ENCODE results near the gene KCNN1.

GRCh38 chr19:17965370-17966128 lies 1.4 kb upstream of the KCNN1 start:
- TF ChIP-seq CTCF (conservative IDR thresholded peaks at IDR 0.05; ENCODE audit: low read length) (no peak), EZH2phosphoT487 (IDR thresholded peaks at IDR 0.05; ENCODE audit: borderline replicate concordance) (no peak)

Data from Loucy (cell line).